ENCODE data around the gene MKX.

Gene MKX, protein sequence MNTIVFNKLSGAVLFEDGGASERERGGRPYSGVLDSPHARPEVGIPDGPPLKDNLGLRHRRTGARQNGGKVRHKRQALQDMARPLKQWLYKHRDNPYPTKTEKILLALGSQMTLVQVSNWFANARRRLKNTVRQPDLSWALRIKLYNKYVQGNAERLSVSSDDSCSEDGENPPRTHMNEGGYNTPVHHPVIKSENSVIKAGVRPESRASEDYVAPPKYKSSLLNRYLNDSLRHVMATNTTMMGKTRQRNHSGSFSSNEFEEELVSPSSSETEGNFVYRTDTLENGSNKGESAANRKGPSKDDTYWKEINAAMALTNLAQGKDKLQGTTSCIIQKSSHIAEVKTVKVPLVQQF

GRCh38 chr10:27745732-27746396, at the start of gene MKX:
MKX (minus strand) TSS chr10:27745819; CDS start chr10:27743415, 2,404 bp downstream.
- FAIRE-seq, result no peak

DNA sequence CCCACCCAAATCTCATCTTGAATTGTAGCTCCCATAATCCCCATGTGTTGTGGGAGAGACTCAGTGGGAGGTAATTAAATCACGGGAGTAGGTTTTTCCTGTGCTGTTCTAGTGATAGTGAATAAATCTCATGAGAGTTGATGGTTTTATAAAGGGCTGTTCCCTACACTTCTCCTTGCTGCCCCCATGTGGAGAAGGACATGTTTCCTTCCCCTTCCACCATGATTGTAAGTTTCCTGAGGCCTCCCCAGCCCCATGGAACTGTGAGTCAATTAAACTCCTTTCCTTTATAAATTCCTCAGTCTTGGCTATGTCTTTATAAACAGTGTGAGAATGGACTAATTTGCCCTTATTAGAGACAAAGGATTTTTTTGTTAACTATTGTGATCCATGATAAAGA, 48.5 kb upstream of the MKX start:
- FAIRE-seq, result no peak

DNA sequence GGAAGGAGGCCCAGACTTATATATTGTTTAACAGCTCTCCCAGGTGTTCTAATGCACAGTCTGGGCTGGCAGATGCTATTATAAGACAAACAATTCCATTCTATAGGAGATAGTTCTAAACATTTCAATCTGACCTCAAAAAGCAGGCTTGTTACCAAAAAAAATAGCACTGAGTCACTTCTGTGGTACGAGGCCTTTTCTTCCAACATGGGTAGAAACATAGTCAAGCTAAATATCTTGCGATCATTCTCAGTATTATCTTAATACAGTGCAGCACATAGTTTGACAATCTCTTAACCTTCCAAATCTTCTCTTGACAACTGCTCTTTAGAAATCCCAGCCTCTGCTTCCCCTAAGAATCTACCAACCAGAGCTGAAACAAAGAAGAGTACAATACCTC, 46.6 kb upstream of the MKX start:
- no peak for FAIRE-seq

DNA sequence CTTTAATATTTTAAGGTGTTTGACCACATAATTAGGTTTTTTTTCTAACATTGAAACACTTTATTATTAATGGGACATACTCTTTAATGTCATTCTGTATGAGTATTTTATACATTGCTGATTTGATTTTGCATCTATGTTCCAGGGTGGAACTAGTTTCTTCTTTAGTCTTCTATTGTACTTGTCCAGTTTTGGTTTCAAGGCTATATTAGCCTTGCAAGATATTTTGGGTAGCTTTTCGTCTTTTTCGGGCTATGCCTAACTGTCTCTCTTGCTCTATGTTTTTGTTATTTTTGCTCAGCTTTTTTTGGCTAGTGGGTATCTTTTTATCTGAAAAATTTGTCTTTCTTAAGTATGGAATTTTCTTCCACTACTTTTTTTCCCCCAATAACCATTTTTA, 38.7 kb upstream of the MKX start:
- FAIRE-seq, result no peak

GRCh38 chr10:27783660-27784059, 38.0 kb upstream of the MKX start:
- no peak for FAIRE-seq

DNA sequence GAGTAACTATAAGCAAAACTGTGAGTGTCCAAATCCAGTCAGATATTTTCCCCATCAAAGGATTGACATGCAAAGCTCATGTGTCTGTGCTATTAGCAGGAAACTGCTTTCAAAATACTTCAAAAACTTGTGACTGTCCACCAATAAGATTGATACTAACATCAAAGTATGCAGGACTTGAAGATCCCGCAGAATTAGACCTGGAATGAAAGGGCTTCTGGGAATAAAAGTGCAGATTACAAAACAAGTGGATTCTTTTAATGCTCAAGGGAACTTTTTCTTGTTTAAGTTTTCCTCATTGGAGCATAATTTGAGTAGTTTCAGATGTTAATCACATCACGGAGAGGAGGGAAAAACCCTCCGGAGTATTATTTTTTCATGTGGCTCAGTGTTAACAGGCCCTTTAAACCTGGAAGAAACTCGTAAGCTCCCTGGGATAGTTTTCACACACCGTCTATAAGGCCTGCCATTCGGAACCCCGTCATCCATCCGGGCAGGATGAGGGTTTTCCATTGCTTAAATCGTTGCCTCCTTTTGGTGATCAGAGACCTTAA, 33.9 kb upstream of the MKX start:
- FAIRE-seq, result no peak

- FAIRE-seq, result no peak
Observed at GRCh38 chr10:27774831-27775230, 29.2 kb upstream of the MKX start.

DNA sequence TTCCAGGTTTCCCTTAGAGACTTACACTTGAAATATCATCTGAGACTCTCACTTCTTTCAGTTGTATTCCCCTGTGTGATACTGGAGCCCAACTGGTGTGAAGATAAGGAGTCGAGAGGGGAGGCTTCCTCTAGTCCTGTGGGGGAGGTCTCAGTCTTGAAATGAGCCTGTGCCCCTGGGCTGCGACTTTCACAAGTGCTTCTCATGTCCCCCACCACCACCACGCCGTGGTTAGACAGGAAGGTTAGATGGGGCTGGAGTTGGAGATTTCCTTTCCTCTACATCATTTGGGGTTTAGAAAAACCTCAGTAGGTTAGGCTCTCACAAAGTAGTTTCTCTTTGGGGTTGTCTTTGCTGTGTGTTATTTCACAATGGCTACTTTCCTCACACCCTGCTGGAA, 25.6 kb upstream of the MKX start:
- FAIRE-seq, result no peak

DNA sequence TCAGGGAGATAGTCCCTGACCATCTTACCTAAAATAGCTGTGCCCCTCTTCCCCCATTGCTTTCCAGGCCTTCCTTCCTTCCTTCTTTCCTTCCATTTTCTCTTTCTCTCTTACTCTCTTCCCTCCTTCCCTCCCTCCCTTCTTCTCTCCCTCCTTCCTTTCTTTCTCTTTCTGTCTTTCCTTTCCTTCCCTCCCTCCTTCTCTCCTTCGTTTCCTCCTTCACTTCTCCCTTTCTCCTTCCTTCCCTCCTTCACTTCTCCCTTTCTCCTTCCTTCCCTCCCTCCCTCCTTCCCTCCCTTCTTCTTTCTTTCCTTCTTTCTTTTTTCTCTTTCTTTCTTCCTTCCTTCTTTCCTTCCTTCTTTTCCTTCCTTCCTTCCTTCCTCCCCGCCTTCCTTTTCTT, 24.6 kb upstream of the MKX start:
- FAIRE-seq, result no peak

GRCh38 chr10:27760867-27761266, 15.2 kb upstream of the MKX start:
- FAIRE-seq, result no peak

- no peak for FAIRE-seq
Observed at GRCh38 chr10:27759483-27760272, 14.1 kb upstream of the MKX start.

GRCh38 chr10:27752673-27753237, 7.1 kb upstream of the MKX start:
- FAIRE-seq, result no peak

DNA sequence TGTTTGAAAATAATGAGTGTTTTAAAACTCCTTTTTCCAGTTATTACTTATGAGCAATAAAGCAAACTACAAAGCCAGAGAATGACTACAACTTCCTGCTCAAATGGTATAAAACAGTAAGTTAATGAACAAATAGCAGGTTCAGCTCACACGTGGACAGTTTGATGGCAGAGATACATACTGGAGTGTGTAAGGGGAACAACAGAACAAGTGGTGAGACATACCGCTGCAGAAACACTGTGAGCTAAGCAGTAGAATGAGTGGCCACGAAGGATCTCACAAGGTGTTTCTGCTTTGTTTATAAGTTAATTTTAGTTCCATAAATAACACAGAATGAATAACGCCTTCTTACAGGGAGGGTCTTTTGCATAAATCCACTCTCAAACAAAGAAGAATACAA, 3.0 kb upstream of the MKX start:
- no peak for FAIRE-seq

DNA sequence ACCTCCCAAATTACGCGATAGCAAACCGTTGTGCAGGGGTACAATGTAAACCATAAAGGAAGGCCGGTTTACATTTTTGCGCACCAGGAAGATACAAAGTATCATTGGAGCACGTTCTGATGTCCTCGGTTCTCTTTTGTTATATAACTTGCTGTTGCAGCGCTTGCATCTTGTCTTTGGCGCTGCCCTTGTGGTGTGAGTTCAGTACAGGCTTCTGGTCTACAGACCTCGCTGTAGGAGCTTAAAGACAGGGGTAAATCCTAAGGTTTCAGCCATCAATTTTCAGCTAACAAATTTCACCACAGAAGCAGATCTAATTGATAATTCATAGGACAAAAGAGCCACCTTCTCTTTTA, 1.5 kb upstream of the MKX start:
- no peak for FAIRE-seq

- no peak for FAIRE-seq
Observed at GRCh38 chr10:27746397-27747095, 927 bp upstream of the MKX start.

DNA sequence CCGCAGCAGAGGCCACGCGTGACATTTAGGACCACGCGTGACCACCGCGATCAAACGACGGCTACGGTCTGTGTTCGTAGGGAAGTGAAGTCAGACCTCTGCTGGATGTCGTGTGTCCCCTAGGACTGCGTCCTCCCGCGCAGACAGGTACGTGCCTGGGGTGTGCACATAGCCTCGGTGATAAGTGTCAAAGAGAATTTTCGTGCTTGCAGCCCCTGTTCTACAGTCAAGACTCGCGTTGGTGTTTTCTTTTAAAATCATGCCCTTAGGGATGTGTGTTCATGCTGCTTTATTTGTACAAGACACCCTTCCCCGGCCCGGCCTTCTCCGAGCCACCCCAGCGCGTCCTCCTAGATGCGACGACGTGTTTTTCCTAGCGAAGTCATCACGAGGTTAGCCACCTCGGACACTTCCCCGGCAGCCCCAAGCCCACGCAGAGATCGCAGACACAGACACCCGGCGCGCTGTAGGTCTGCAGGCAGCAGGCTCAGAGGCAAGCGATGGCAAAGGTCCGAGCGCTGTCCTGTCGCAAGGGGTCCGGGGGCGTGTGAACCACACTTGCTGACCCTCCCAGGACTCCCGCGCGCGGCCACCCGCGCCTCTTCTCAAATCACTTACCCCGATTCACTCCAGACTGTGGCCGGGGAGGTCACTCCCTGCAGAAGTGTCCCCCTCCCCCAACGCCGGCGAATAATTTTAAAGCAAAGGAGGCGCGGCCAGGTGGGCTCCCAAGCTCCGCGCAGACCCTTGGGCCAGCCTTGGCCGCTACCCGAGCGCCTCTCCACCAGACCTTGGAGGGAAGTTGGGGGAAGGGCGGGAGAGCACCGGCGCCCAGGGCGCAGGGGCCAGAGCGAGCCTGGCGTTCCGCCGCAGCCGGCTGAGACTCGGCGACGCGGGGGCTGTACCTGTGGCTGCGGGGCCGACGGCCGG, 552 bp downstream of the MKX start:
- FAIRE-seq, result no peak

GRCh38 chr10:27743877-27744801, 1.5 kb downstream of the MKX start:
- FAIRE-seq, result no peak

DNA sequence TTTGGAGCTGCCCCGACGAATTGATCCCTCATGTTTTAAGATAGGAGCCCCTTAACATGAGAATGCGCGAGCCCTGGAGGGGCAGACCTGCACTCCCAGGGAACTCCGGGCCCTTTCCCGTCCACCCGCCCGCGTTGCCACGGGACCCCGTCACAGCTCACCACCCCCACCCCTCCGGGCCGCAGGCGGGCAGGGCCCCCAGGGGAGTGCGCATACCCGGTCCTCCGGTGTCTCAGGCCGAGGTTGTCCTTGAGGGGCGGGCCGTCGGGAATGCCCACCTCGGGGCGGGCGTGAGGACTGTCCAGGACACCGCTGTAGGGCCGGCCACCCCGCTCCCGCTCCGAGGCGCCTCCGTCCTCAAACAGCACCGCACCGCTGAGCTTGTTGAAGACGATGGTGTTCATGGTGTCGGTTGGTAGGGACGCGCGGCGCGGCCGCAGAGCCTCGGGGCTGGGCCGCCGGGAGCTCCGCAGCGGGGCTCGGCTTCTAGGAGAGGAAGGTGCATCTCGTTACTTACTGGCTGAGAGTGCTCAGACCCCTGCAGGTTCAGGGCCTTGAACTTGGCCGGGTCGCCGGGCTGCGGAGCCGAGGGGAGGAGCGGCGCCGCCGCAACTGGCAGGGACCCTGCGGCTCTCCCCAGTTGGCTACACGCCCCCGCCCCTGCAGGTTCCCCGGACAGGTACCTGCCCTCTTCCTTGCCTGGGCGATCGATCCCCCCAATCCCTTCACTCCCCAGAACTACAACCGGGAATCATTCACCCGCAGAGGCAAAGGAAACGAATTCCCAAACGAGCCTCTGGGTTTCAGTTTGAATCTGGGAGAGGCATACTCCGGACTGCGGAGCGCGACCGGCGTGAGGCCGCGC, 2.4 kb downstream of the MKX start:
- FAIRE-seq, result no peak

All from endometrium (tissue), 2 donors.